SK-N-SH treated with all-trans-retinoic acid at 6 μM for 48 hours (cell line): Measurements from ENCODE around the gene DNASE2B.

Experiments
- ARNTL ChIP-seq: fragments of 450-650 bp; formaldehyde crosslinking; IDR thresholded peaks from 2 replicates; pipeline ENCODE4 v1.5.0; 2020; ENCODE audit warnings: low read depth, mild to moderate bottlenecking, moderate library complexity, borderline replicate concordance
- ESRRG ChIP-seq: fragments of 250-450 bp; sonication (Bioruptor Pico); IDR thresholded peaks from 2 replicates; pipeline ENCODE4 v1.6.1; 2021; ENCODE audit warnings: mild to moderate bottlenecking
- GLIS3 ChIP-seq: fragments of 250-450 bp; sonication (Bioruptor Pico); IDR thresholded peaks from 2 replicates; pipeline ENCODE4 v1.5.0; 2020; ENCODE audit warnings: mild to moderate bottlenecking, moderate library complexity
- PATZ1 ChIP-seq: fragments of 250-450 bp; sonication (Bioruptor Pico); IDR thresholded peaks from 2 replicates; pipeline ENCODE4 v1.8.0; 2020; ENCODE audit warnings: mild to moderate bottlenecking, moderate library complexity, borderline replicate concordance
- RARB ChIP-seq: fragments of 250-450 bp; sonication (Bioruptor Pico); IDR thresholded peaks from 2 replicates; pipeline ENCODE4 v1.8.0; 2021; ENCODE audit warnings: mild to moderate bottlenecking, moderate library complexity
- SNAI2 ChIP-seq: fragments of 250-450 bp; sonication (Bioruptor Pico); IDR thresholded peaks from 2 replicates; pipeline ENCODE4 v1.5.0; 2020; ENCODE audit warnings: mild to moderate bottlenecking, moderate library complexity
- ZFP3 ChIP-seq: fragments of 250-450 bp; sonication (Bioruptor Pico); IDR thresholded peaks from 2 replicates; pipeline ENCODE4 v1.5.0; 2020; ENCODE audit warnings: mild to moderate bottlenecking, moderate library complexity
- ZFP30 ChIP-seq: fragments of 450-650 bp; formaldehyde crosslinking; IDR thresholded peaks from 2 replicates; pipeline ENCODE4 v1.5.0; 2022; ENCODE audit warnings: mild to moderate bottlenecking, moderate library complexity

DNA sequence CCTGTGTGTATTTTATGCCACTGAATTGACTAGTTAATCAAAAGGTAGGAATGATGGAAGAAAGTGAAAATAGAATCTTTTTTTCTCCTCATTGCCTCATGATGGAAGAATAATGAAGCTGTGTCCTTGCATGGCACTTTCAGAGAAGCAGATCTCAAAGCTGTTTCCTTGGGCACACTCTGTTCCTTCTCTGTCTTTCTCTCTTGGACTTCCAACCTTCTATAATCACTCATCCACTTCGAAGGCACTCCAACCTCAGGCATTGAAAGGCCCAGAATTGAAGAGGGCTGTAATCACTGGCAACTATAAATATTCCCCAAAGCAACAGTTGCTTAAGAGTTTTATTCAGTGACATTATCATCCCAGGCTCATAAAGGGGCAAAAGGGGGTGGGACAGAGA, 31.1 kb upstream of the DNASE2B start:
- TF ChIP-seq ARNTL (no peak), PATZ1 (CRISPR knock-in tag) (no peak), ZFP30 (CRISPR knock-in tag) (no peak), ESRRG (CRISPR knock-in tag) (no peak), SNAI2 (CRISPR knock-in tag) (no peak), GLIS3 (no peak), RARB (CRISPR knock-in tag) (no peak), ZFP3 (no peak)
